CD14-positive monocyte (primary cell): ENCODE measurements around the gene ABCG2. TPM values are rescaled to one million over a fixed set of nuclear protein-coding genes. Genes with fewer than 3 reads are reported as not detected.

Experiments used
- DNase-seq, 3 donors: peaks; one replicate each; pipeline ENCODE4 v3.0.0-alpha.2; 2011 to 2022
- H2AFZ ChIP-seq: 2 replicates; pipeline ENCODE4 v1.6.0; 2012; ENCODE audit warnings: mild to moderate bottlenecking, low read depth, low read length, inconsistent platforms; ENCODE audit not compliant: insufficient read depth, poor library complexity, severe bottlenecking
- H3K27ac ChIP-seq, 2 donors: 1 replicate in 1 of 2; 2 replicates in 1 of 2; pipeline ENCODE4 v1.5.1; 2012 to 2013; ENCODE audit warnings: low read length in 2 of 2, control low read depth in 1 of 2, inconsistent platforms in 1 of 2, low read depth in 1 of 2, mild to moderate bottlenecking in 1 of 2
- H3K27me3 ChIP-seq, 2 donors: one replicate each; pipeline versions ENCODE4 v1.6.0 to v1.6.1; 2011 to 2013; ENCODE audit warnings: low read length in 2 of 2; ENCODE audit not compliant: control insufficient read depth in 2 of 2, insufficient read depth in 2 of 2
- H3K36me3 ChIP-seq, 2 donors: replicated peaks in 1 of 2; 1 replicate in 1 of 2; 2 replicates in 1 of 2; pipeline versions ENCODE4 v1.5.1 to v1.6.1; 2012 to 2013; ENCODE audit warnings: low read length in 2 of 2, control low read depth in 1 of 2, inconsistent platforms in 1 of 2, mild to moderate bottlenecking in 1 of 2; ENCODE audit not compliant: insufficient read depth in 2 of 2, control insufficient read depth in 1 of 2
- H3K4me1 ChIP-seq, 2 donors: 1 replicate in 1 of 2; 2 replicates in 1 of 2; pipeline versions ENCODE4 v1.5.1 to v1.6.1; 2012 to 2013; ENCODE audit warnings: low read length in 2 of 2, control low read depth in 1 of 2, inconsistent platforms in 1 of 2, mild to moderate bottlenecking in 1 of 2, moderate library complexity in 1 of 2; ENCODE audit not compliant: insufficient read depth in 2 of 2, control insufficient read depth in 1 of 2
- H3K4me2 ChIP-seq: replicated peaks from 2 replicates; pipeline ENCODE3; 2012; ENCODE audit warnings: low read length, moderate library complexity, mild to moderate bottlenecking; ENCODE audit not compliant: poor library complexity, severe bottlenecking; ENCODE audit errors: extremely low read depth
- H3K4me3 ChIP-seq, 3 experiments: fragments of 200-600 bp in 1 of 3; sonication (generic) in 1 of 3; replicated peaks in 1 of 3; 1 replicate in 2 of 3; 2 replicates in 1 of 3; pipeline ENCODE4 v1.5.1; 2011 to 2013; ENCODE audit warnings: low read length in 3 of 3, mild to moderate bottlenecking in 3 of 3, control low read depth in 2 of 3, low read depth in 2 of 3, inconsistent platforms in 1 of 3, moderate library complexity in 1 of 3
- H3K79me2 ChIP-seq: 2 replicates; pipeline ENCODE4 v1.6.0; 2012; ENCODE audit warnings: mild to moderate bottlenecking, control low read depth, inconsistent platforms, low read length, moderate library complexity; ENCODE audit not compliant: insufficient read depth
- H3K9ac ChIP-seq: 2 replicates; pipeline ENCODE4 v1.6.0; 2017; ENCODE audit warnings: low read length, mild to moderate bottlenecking; ENCODE audit not compliant: insufficient read depth, poor library complexity, severe bottlenecking
- H3K9me3 ChIP-seq, 2 donors: replicated peaks in 1 of 2; 1 replicate in 1 of 2; 2 replicates in 1 of 2; pipeline versions ENCODE4 v1.5.1 to v1.6.1; 2012 to 2013; ENCODE audit warnings: low read length in 2 of 2, control low read depth in 1 of 2; ENCODE audit not compliant: control insufficient read depth in 1 of 2, insufficient read depth in 1 of 2
- H4K20me1 ChIP-seq: 2 replicates; pipeline ENCODE4 v1.6.0; 2012; ENCODE audit warnings: mild to moderate bottlenecking, low read length, control low read depth, moderate library complexity; ENCODE audit not compliant: insufficient read depth
- H3K27ac Mint-ChIP-seq, 7 donors: one replicate each; pipeline ENCODE4 v1.8.0; 2020; ENCODE audit warnings: mild to moderate bottlenecking in 7 of 7, mixed read lengths in 7 of 7, moderate library complexity in 6 of 7, inconsistent platforms in 2 of 7
- H3K27me3 Mint-ChIP-seq, 3 donors: one replicate each; pipeline ENCODE4 v1.8.0; 2021 to 2022; ENCODE audit warnings: low read depth in 3 of 3, mild to moderate bottlenecking in 3 of 3, mixed read lengths in 3 of 3, moderate library complexity in 3 of 3, inconsistent platforms in 1 of 3
- H3K36me3 Mint-ChIP-seq, 2 donors: one replicate each; pipeline ENCODE4 v1.8.0; 2020; ENCODE audit warnings: mixed read lengths in 2 of 2, inconsistent platforms in 1 of 2, mild to moderate bottlenecking in 1 of 2
- H3K4me1 Mint-ChIP-seq: one replicate; pipeline ENCODE4 v1.8.0; 2020; ENCODE audit warnings: mild to moderate bottlenecking, mixed read lengths
- H3K4me3 Mint-ChIP-seq, 2 donors: one replicate each; pipeline ENCODE4 v1.8.0; 2020; ENCODE audit warnings: mild to moderate bottlenecking in 2 of 2, mixed read lengths in 2 of 2, moderate library complexity in 1 of 2
- H3K9me3 Mint-ChIP-seq, 7 donors: one replicate each; pipeline ENCODE4 v1.8.0; 2020 to 2022; ENCODE audit warnings: mixed read lengths in 7 of 7, mild to moderate bottlenecking in 6 of 7, moderate library complexity in 6 of 7, inconsistent platforms in 2 of 7
- WGBS: methylation state at CpG from one replicate; pipeline ENCODE4 v1.1.5; 2013; ENCODE audit warnings: missing lambda C conversion rate; ENCODE audit not compliant: insufficient coverage; 5-methylcytosine and 5-hydroxymethylcytosine counted together
- intact Hi-C, 2 donors: fragments of 100-400 bp; cut with micrococcal nuclease; formaldehyde crosslinking; loops; one replicate each; pipeline versions ENCODE4 v1.15.0 to v1.15.1; 2023
- polyA plus RNA-seq, 3 donors: library from polyadenylated mRNA; depleted of rRNA in 1 of 3; unstranded in 2 of 3; stranded (reverse) in 1 of 3; fragments of 300-500 nt in 2 of 3; fragments of >200 nt in 1 of 3; fragmentation: Illumina TruSeq in 2 of 3; gene quantifications; 1 replicate in 2 of 3; 2 replicates in 1 of 3; pipeline ENCODE4 v1.2.3, GENCODE V29; 2012 to 2021
- TF ChIP-seq, protein P1 (sequence below): fragments of 200-600 bp; IDR thresholded peaks from one replicate; pipeline ENCODE4 v1.8.0; 2022; ENCODE audit warnings: antibody characterized with exemption, mild to moderate bottlenecking

ABCG2 gene
- polyA plus RNA-seq, 3 donors = not detected

DNA sequence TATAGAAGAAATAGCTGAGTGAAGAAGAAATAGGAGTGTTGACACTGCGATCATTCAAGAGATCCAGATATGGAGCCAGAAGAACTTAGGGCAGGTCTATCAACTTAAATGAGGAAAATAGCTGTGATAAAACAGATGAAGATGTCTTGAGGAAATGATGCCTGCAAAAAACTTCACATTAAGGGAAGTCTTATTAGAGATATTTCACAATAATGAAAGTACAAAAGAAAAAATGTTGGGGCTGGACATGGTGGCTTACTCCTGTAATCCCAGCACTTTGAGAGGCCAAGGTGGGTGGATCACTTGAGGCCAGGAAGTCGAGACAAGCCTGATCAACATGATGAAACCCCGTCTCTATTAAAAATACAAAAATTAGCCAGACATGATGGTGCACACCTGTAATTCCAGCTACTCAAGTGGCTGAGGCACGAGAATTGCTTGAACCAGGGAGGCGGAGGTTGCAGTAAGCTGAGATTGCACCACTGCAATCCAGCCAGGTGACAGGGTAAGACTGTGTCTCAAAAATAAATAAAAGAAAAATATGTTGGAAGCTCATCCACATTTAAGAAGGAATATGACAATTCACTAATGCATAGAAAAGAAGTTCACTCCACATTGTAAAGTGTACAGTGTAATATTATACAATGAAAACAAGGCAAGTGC lies 94.7 kb downstream of the ABCG2 start:
- no CpG with 5 or more reads among the region's 5 CpGs for WGBS
- TF ChIP-seq, protein P1, sequence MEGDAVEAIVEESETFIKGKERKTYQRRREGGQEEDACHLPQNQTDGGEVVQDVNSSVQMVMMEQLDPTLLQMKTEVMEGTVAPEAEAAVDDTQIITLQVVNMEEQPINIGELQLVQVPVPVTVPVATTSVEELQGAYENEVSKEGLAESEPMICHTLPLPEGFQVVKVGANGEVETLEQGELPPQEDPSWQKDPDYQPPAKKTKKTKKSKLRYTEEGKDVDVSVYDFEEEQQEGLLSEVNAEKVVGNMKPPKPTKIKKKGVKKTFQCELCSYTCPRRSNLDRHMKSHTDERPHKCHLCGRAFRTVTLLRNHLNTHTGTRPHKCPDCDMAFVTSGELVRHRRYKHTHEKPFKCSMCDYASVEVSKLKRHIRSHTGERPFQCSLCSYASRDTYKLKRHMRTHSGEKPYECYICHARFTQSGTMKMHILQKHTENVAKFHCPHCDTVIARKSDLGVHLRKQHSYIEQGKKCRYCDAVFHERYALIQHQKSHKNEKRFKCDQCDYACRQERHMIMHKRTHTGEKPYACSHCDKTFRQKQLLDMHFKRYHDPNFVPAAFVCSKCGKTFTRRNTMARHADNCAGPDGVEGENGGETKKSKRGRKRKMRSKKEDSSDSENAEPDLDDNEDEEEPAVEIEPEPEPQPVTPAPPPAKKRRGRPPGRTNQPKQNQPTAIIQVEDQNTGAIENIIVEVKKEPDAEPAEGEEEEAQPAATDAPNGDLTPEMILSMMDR = no peak
- Histone ChIP-seq H3K27me3 (no peaks in the 10 kb centered on the region), H4K20me1 (no peaks in the 10 kb centered on the region), H3K4me2 (no peak overlapping the region), H3K4me1 (peaks cover 20 to 23% of the 10 kb centered on the region in 2 donors), H2AFZ (no peak overlapping the region), H3K4me3 (peak overlapping the region in 1 of 3 experiments; percentile 12), H3K27ac (peak overlapping the region in 1 of 2 donors; percentile 15), H3K9me3 (peaks cover 10 to 11% of the 10 kb centered on the region in 2 donors), H3K79me2 (no peaks in the 10 kb centered on the region), H3K9ac (no peak overlapping the region), H3K36me3 (peaks cover 31 to 52% of the 10 kb centered on the region in 2 donors)
- intact Hi-C loops = no loop called here
- DNase-seq = peak in 2 of 3 donors; percentile 8 to 34
- Mint-ChIP-seq H3K36me3 (peaks cover 42 to 52% of the 10 kb centered on the region in 2 donors), H3K27ac (peak overlapping the region; percentile 9 to 78 (median 39)), H3K9me3 (peaks cover 9 to 15% (median 12%) of the 10 kb centered on the region in 7 donors), H3K4me3 (peak overlapping the region; percentile 39 to 43), H3K4me1 (peaks cover 23% of the 10 kb centered on the region), H3K27me3 (no peaks in the 10 kb centered on the region)

DNA sequence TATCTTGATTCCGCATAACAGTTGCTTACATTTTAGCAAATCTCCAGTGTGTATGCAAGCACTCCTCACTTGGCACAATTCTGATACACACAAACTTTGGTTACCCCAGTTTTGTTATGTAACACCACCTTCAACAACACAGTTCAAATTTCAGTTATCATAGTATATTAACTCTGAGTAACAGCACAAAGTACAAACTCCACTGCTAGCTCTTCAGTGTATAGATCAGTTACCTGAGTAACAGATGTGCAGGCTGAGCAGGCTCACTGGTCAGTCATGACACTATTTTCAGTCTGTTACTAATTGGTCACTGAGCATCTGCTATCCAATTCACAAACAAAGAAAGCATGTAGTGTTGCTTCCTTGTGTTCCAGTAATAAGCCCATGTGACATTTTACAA lies 95.6 kb downstream of the ABCG2 start:
- H2AFZ ChIP-seq = no peak overlapping the region
- H3K4me3 ChIP-seq = no peak overlapping the region
- peak overlapping the region in 1 of 2 donors; percentile 11 for H3K4me3 Mint-ChIP-seq
- intact Hi-C loops = no loop called here
- H3K9me3 Mint-ChIP-seq = peaks cover 4 to 8% (median 6%) of the 10 kb centered on the region in 7 donors
- no peak overlapping the region for H3K4me2 ChIP-seq
- peak overlapping the region in 1 of 2 donors; percentile 54 for H3K27ac ChIP-seq
- no peaks in the 10 kb centered on the region for H3K79me2 ChIP-seq
- H3K9ac ChIP-seq = no peak overlapping the region
- peaks cover 40 to 49% of the 10 kb centered on the region in 2 donors for H3K36me3 Mint-ChIP-seq
- peaks cover 23% of the 10 kb centered on the region for H3K4me1 Mint-ChIP-seq
- H3K27me3 ChIP-seq = no peaks in the 10 kb centered on the region
- WGBS = no CpG with 5 or more reads among the region's 1 CpG
- TF ChIP-seq, protein P1 = no peak
- H3K36me3 ChIP-seq = peaks cover 28 to 52% of the 10 kb centered on the region in 2 donors
- no peaks in the 10 kb centered on the region for H3K27me3 Mint-ChIP-seq
- DNase-seq = no peak
- peaks cover 3 to 6% of the 10 kb centered on the region in 2 donors for H3K9me3 ChIP-seq
- no peaks in the 10 kb centered on the region for H4K20me1 ChIP-seq
- peaks cover 20 to 23% of the 10 kb centered on the region in 2 donors for H3K4me1 ChIP-seq
- peak overlapping the region in 2 of 7 donors; percentile 75 to 78 for H3K27ac Mint-ChIP-seq
